Measurements from ENCODE around the gene E2F7.
"Not testable (repeated sequence)": the region's sequence is repeated elsewhere in the genome, so short reads cannot be mapped to it uniquely, and the experiment has no call there.

The E2F7 gene

DNA sequence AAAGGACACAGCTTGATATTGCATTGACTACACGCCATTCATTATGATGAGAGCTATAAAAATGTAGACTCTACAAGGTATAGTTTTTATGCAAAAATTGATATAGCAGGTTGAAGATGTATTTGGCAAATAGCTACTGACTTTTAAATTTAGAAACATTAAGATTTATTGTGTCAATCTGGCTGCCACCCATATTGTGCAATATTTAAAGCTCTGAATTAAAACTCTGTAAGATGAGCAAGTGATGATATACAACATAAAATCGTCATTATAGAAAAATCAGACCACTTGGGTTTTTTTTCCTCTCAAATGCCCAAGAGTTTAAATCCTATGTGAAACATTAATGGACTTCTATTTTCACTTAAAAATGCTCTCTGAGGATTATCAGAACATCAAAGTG lies 36.8 kb upstream of the E2F7 start:
- H3F3A ChIP-seq (ENCODE audit: control insufficient read depth, insufficient read depth): no peaks in the 10 kb centered on the region
- H3K79me2 ChIP-seq (ENCODE audit: control insufficient read depth, low read length): no peaks in the 10 kb centered on the region
- no peak for TF ChIP-seq EZH2phosphoT487 (IDR thresholded peaks at IDR 0.05; ENCODE audit: borderline replicate concordance, low read length)
- TF ChIP-seq, protein P1, sequence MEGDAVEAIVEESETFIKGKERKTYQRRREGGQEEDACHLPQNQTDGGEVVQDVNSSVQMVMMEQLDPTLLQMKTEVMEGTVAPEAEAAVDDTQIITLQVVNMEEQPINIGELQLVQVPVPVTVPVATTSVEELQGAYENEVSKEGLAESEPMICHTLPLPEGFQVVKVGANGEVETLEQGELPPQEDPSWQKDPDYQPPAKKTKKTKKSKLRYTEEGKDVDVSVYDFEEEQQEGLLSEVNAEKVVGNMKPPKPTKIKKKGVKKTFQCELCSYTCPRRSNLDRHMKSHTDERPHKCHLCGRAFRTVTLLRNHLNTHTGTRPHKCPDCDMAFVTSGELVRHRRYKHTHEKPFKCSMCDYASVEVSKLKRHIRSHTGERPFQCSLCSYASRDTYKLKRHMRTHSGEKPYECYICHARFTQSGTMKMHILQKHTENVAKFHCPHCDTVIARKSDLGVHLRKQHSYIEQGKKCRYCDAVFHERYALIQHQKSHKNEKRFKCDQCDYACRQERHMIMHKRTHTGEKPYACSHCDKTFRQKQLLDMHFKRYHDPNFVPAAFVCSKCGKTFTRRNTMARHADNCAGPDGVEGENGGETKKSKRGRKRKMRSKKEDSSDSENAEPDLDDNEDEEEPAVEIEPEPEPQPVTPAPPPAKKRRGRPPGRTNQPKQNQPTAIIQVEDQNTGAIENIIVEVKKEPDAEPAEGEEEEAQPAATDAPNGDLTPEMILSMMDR (IDR thresholded peaks at IDR 0.05; ENCODE audit: low read depth, low read length, poor library complexity, severe bottlenecking): no peak
- H3K4me3 ChIP-seq (ENCODE audit: low read length): no peak overlapping the region
- no peak overlapping the region for H3K4me2 ChIP-seq (ENCODE audit: low read length)
- no peaks in the 10 kb centered on the region for H4K20me1 ChIP-seq (ENCODE audit: control insufficient read depth, insufficient read depth, low read depth, low read length)
- no peak overlapping the region for H3K27ac ChIP-seq (ENCODE audit: low read depth, low read length)
- no peaks in the 10 kb centered on the region for H3K27me3 ChIP-seq (ENCODE audit: control insufficient read depth, low read length)
- H3K4me1 ChIP-seq (ENCODE audit: control insufficient read depth, low read length): no peaks in the 10 kb centered on the region
- H3K9me3 ChIP-seq (ENCODE audit: control insufficient read depth, insufficient read depth, low read length): no peaks in the 10 kb centered on the region
- H3K36me3 ChIP-seq (ENCODE audit: control insufficient read depth, low read length): no peaks in the 10 kb centered on the region
- no peaks in the 10 kb centered on the region for H3K9me2 ChIP-seq (replicated peaks; ENCODE audit: control insufficient read depth, low read length)

DNA sequence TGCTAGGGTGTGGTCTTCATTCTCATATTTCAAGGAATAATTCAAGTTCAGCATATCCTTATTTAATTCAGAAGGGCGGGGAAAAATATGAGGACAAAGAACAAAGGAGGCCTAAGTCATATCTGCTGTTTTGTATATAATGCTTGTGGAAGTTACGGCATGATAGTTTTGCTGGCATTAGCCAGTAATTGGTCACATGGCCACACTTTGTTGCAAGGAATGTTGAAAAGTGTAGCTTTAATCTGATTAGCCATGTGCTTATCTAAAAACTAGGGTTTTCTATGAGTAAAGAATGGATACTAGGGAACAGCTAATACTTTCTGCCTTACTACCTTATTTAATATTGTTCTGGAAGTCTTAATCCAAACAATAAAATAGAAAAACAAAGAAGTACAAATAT lies 34.4 kb upstream of the E2F7 start:
- no peak overlapping the region for H3K27ac ChIP-seq (ENCODE audit: low read depth, low read length)
- H3K4me2 ChIP-seq (ENCODE audit: low read length): no peak overlapping the region
- H3K36me3 ChIP-seq (ENCODE audit: control insufficient read depth, low read length): no peaks in the 10 kb centered on the region
- no peaks in the 10 kb centered on the region for H3K9me3 ChIP-seq (ENCODE audit: control insufficient read depth, insufficient read depth, low read length)
- TF ChIP-seq, protein P1 (IDR thresholded peaks at IDR 0.05; ENCODE audit: low read depth, low read length, poor library complexity, severe bottlenecking): no peak
- no peaks in the 10 kb centered on the region for H3K27me3 ChIP-seq (ENCODE audit: control insufficient read depth, low read length)
- H3K79me2 ChIP-seq (ENCODE audit: control insufficient read depth, low read length): no peaks in the 10 kb centered on the region
- no peaks in the 10 kb centered on the region for H3K9me2 ChIP-seq (replicated peaks; ENCODE audit: control insufficient read depth, low read length)
- no peaks in the 10 kb centered on the region for H3K4me1 ChIP-seq (ENCODE audit: control insufficient read depth, low read length)
- no peaks in the 10 kb centered on the region for H3F3A ChIP-seq (ENCODE audit: control insufficient read depth, insufficient read depth)
- H4K20me1 ChIP-seq (ENCODE audit: control insufficient read depth, insufficient read depth, low read depth, low read length): no peaks in the 10 kb centered on the region
- H3K4me3 ChIP-seq (ENCODE audit: low read length): no peak overlapping the region

DNA sequence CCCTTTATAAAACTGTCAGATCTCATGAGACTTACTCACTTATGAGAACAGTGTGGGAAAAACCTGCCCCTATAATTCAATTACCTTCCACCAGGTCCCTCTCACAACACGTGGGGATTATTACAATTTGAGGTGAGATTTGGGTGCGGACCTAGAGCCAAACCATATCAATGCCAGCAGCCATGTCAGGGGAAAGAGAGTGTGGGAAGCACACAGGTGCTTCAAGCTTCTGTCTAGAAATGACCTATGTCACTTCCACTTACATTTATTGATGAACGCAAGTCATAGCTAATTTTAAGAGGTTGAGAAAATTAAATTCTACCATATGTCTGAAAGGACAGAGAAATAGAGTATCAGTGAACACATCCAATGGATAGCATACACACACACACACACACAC lies 32.5 kb upstream of the E2F7 start:
- no peaks in the 10 kb centered on the region for H3K79me2 ChIP-seq (ENCODE audit: control insufficient read depth, low read length)
- H4K20me1 ChIP-seq (ENCODE audit: control insufficient read depth, insufficient read depth, low read depth, low read length): no peaks in the 10 kb centered on the region
- no peak overlapping the region for H3K4me3 ChIP-seq (ENCODE audit: low read length)
- H3K4me2 ChIP-seq (ENCODE audit: low read length): no peak overlapping the region
- H3K36me3 ChIP-seq (ENCODE audit: control insufficient read depth, low read length): no peaks in the 10 kb centered on the region
- H3K27me3 ChIP-seq (ENCODE audit: control insufficient read depth, low read length): no peaks in the 10 kb centered on the region
- no peaks in the 10 kb centered on the region for H3K9me2 ChIP-seq (replicated peaks; ENCODE audit: control insufficient read depth, low read length)
- no peak overlapping the region for H3K27ac ChIP-seq (ENCODE audit: low read depth, low read length)
- H3K4me1 ChIP-seq (ENCODE audit: control insufficient read depth, low read length): peaks cover 2% of the 10 kb centered on the region
- H3F3A ChIP-seq (ENCODE audit: control insufficient read depth, insufficient read depth): no peaks in the 10 kb centered on the region
- H3K9me3 ChIP-seq (ENCODE audit: control insufficient read depth, insufficient read depth, low read length): no peaks in the 10 kb centered on the region
- TF ChIP-seq, protein P1 (IDR thresholded peaks at IDR 0.05; ENCODE audit: low read depth, low read length, poor library complexity, severe bottlenecking): no peak
- no peak for TF ChIP-seq EZH2phosphoT487 (IDR thresholded peaks at IDR 0.05; ENCODE audit: borderline replicate concordance, low read length)

DNA sequence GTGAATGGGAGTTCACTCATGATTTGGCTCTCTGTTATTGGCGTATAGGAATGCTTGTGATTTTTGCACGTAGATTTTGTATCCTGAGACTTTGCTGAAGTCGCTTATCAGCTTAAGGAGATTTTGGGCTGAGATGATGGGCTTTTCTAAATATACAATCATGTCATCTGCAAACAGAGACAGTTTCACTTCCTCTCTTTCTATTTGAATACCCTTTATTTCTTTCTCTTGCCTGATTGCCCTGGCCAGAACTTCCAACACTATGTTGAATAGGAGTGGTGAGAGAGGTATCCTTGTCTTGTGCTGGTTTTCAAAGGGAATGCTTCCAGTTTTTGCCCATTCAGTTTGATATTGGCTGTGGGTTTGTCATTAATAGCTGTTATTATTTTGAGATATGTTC lies 26.9 kb upstream of the E2F7 start:
- H3K4me3 ChIP-seq (ENCODE audit: low read length); H3K27ac ChIP-seq (ENCODE audit: low read depth, low read length); H3F3A ChIP-seq (ENCODE audit: control insufficient read depth, insufficient read depth); H3K9me3 ChIP-seq (ENCODE audit: control insufficient read depth, insufficient read depth, low read length); H3K9me2 ChIP-seq (replicated peaks; ENCODE audit: control insufficient read depth, low read length); H3K79me2 ChIP-seq (ENCODE audit: control insufficient read depth, low read length); H3K36me3 ChIP-seq (ENCODE audit: control insufficient read depth, low read length); H4K20me1 ChIP-seq (ENCODE audit: control insufficient read depth, insufficient read depth, low read depth, low read length); H3K27me3 ChIP-seq (ENCODE audit: control insufficient read depth, low read length): not testable (repeated sequence)
- Histone ChIP-seq H3K4me2 (ENCODE audit: low read length) (peak overlapping the region; percentile 36; the same call in 1 of the 2 replicates), H3K4me1 (ENCODE audit: control insufficient read depth, low read length) (peaks cover 17% of the 10 kb centered on the region)

Data from DOHH2 (cell line).